ENCODE results near the gene SLIT3.

The SLIT3 gene

DNA sequence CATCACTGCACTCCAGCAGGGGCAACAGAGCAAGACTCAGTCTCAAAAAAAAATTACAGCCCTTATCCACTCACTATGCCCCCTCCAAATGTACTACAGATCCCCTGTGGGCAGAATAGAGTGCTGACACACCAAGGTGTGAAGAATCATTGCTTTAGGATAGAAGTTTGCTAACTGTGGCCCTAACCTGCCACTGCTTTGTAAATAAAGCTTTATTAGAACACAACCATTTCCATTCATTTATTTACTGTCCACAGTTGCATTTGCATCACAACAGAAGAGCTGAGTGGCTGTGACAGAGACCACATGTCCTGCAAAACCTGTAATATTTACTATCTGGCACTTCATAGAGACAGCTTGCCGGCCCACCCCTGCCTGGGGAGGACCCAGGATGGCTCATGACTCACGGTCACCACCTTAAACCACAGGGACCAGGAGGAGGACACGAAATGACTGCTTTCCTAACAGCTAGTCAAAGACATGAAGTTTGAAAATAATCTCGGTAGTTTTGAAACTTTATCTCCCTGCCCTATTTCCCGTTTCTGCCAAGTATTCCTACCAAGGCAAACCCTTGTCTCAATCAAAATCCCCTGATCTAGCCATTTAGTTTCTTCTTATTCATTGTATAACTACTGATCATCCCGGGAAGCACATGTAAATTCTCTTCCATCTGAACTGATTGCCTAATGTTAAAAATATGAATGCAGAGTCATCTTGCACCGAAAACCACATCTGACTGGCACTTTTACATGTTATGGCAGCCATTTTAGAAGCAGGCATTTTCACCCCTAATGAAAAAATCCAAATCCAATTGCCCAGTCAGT, 206.1 kb downstream of the SLIT3 start:
- Histone ChIP-seq H3K4me3 (replicated peaks; ENCODE audit: low read depth, low read length) (no peak overlapping the region), H3K36me3 (ENCODE audit: control insufficient read depth, insufficient read depth, low read length) (no peaks in the 10 kb centered on the region), H3K27me3 (replicated peaks; ENCODE audit: control insufficient read depth, insufficient read depth, low read length) (0 out of 2 replicates have a peak, but pooled peaks cover 2% of the 10 kb centered on the region)
- TF ChIP-seq, protein P1, sequence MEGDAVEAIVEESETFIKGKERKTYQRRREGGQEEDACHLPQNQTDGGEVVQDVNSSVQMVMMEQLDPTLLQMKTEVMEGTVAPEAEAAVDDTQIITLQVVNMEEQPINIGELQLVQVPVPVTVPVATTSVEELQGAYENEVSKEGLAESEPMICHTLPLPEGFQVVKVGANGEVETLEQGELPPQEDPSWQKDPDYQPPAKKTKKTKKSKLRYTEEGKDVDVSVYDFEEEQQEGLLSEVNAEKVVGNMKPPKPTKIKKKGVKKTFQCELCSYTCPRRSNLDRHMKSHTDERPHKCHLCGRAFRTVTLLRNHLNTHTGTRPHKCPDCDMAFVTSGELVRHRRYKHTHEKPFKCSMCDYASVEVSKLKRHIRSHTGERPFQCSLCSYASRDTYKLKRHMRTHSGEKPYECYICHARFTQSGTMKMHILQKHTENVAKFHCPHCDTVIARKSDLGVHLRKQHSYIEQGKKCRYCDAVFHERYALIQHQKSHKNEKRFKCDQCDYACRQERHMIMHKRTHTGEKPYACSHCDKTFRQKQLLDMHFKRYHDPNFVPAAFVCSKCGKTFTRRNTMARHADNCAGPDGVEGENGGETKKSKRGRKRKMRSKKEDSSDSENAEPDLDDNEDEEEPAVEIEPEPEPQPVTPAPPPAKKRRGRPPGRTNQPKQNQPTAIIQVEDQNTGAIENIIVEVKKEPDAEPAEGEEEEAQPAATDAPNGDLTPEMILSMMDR (IDR thresholded peaks at IDR 0.05; ENCODE audit: insufficient read depth, low read length, poor library complexity, severe bottlenecking) = no peak
- no peak for DNase-seq (ENCODE audit: extremely low read depth, insufficient read length)

DNA sequence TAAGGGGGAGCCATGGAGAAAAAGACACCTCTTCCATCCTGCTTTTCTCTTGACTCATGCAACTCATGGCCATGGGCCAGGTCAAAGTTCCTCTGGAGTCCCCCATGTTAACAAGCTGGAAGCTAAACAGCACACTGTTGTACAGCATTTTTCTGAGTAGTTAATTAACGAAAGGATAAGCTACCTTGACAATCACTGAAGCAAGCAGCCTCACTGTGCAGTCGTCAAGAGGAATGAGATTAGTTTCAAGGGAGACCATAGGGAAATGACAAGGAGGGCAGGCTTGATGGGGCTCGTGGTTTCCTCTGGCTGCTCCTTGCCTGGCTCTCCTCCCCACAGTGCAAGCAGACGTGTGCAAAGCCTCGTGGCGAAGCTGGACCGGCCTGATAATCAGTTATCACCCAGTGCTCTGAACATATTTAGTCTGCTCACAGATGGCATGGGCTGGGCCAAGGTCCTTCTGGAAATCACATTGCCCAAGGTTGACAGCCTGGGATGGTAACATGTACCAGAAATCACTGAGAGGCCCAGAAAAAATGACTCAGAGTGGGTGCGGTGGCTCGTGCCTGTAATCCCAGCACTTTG, 209.5 kb downstream of the SLIT3 start:
- TF ChIP-seq, protein P1 (IDR thresholded peaks at IDR 0.05; ENCODE audit: insufficient read depth, low read length, poor library complexity, severe bottlenecking) = no peak
- Histone ChIP-seq H3K27me3 (replicated peaks; ENCODE audit: control insufficient read depth, insufficient read depth, low read length) (no peaks in the 10 kb centered on the region), H3K36me3 (ENCODE audit: control insufficient read depth, insufficient read depth, low read length) (no peaks in the 10 kb centered on the region), H3K4me3 (replicated peaks; ENCODE audit: low read depth, low read length) (no peak overlapping the region)
- DNase-seq (ENCODE audit: extremely low read depth, insufficient read length) = no peak

DNA sequence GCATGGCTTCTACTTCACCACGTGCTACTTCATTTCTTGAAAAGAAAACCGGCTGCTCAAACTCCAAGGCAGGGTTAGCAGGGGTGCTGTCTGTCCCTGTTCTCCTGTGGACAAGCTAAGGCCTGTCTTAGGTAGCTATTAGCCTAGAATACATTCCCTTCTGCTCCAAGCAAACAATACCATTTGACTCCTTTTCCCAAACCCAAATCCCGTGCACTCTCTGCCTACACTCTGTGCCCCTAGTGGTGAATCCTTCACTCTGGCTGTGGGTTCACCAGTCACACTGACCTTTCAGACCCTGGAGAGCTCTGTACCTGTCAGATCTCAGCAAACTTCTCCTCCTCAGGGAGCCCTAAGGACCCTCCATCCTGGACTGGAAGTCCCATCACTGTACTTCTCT, 211.6 kb downstream of the SLIT3 start:
- no peaks in the 10 kb centered on the region; the same call in 1 of the 2 replicates for H3K27me3 ChIP-seq (replicated peaks; ENCODE audit: control insufficient read depth, insufficient read depth, low read length)
- no peak overlapping the region for H3K4me3 ChIP-seq (replicated peaks; ENCODE audit: low read depth, low read length)
- H3K36me3 ChIP-seq (ENCODE audit: control insufficient read depth, insufficient read depth, low read length) = no peaks in the 10 kb centered on the region
- TF ChIP-seq, protein P1 (IDR thresholded peaks at IDR 0.05; ENCODE audit: insufficient read depth, low read length, poor library complexity, severe bottlenecking) = no peak
- DNase-seq (ENCODE audit: extremely low read depth, insufficient read length) = no peak

DNA sequence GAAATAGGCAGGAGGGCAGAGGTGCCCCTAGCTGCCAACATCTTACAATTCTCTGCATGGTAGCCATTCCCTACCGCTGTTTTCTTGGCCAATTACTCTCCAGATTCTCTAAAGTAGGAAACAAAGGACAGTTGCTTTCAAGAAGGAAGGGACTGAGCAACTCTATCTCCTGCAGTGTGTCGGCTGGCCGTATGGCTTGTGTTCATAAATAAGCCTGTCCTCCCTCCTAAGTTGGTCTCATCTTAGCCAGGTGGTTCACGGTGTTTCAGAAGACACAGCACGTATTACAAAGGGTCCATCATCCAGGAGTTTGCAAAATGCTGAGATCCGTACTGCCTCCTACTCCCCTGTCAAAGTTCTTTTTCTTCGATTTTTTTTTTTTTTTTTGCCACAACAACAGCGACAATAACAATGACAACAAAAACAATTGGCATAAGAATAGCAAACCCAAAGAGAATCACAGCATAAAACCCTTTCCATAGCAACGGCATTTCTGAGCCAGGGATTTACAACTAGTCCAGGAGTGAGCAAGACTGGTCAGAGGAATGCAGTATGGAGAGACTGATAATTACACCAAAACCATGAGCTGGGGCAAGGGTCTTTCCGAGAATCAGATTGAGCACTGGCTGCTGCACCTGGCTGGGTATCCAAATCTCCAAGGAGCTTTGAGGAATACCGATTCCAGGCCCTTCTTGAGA, 212.8 kb downstream of the SLIT3 start:
- Histone ChIP-seq H3K27me3 (replicated peaks; ENCODE audit: control insufficient read depth, insufficient read depth, low read length) (peaks cover 1% of the 10 kb centered on the region), H3K4me3 (replicated peaks; ENCODE audit: low read depth, low read length) (no peak overlapping the region), H3K36me3 (ENCODE audit: control insufficient read depth, insufficient read depth, low read length) (no peaks in the 10 kb centered on the region)
- TF ChIP-seq, protein P1 (IDR thresholded peaks at IDR 0.05; ENCODE audit: insufficient read depth, low read length, poor library complexity, severe bottlenecking) = no peak
- no peak for DNase-seq (ENCODE audit: extremely low read depth, insufficient read length)

DNA sequence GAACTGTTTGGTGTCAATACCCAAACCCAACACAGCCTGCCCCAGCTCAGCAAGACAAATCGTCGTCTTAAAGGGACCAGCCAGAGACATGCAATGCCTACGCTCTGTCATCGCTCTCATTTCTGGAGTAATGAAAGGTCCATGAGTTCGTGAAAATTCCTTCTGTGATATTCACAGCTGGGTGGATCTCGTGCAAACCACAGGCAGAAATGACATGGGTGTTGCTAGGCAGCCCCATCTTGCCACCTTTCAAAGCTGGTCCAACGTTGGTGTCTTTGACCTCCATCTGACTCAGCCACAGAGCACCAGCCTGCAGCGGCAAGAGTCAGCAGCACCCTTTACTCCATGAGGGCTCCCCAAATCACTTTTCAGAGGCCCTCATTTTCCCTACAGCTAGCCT, 215.3 kb downstream of the SLIT3 start:
- TF ChIP-seq, protein P1 (IDR thresholded peaks at IDR 0.05; ENCODE audit: insufficient read depth, low read length, poor library complexity, severe bottlenecking) = no peak
- H3K27me3 ChIP-seq (replicated peaks; ENCODE audit: control insufficient read depth, insufficient read depth, low read length) = peaks cover 1% of the 10 kb centered on the region
- DNase-seq (ENCODE audit: extremely low read depth, insufficient read length) = no peak
- no peaks in the 10 kb centered on the region for H3K36me3 ChIP-seq (ENCODE audit: control insufficient read depth, insufficient read depth, low read length)
- no peak overlapping the region for H3K4me3 ChIP-seq (replicated peaks; ENCODE audit: low read depth, low read length)

Measured in GM06990 (cell line).